ENCODE results near the gene PARP9.
"Not testable (repeated sequence)": the region's sequence is repeated elsewhere in the genome, so short reads cannot be mapped to it uniquely, and the experiment has no call there.

Gene PARP9

GRCh38 chr3:122577409-122578031 is 13.4 kb upstream of the PARP9 start, which contains the start of gene PARP15:
PARP15 (plus strand) TSS chr3:122577650; CDS start chr3:122577668, 18 bp downstream.
- TF ChIP-seq CTCF (IDR thresholded peaks at IDR 0.05) = no peak
- Histone ChIP-seq H3K4me3 (ENCODE audit: low read depth, low read length) (no peak within 1 kb of the TSS), H3K27me3 (ENCODE audit: control insufficient read depth, insufficient read depth, low read length) (no peaks in the 10 kb centered on the region), H3K79me2 (no peaks in the 10 kb centered on the region), H2AFZ (peak within 1 kb of the TSS; percentile 77), H3K27ac (no peak within 1 kb of the TSS), H3K9me3 (ENCODE audit: control insufficient read depth, low read length) (no peaks in the 10 kb centered on the region), H3K4me2 (ENCODE audit: low read length) (no peak within 1 kb of the TSS), H3K36me3 (ENCODE audit: control insufficient read depth, insufficient read depth, low read length) (peaks cover 3% of the 10 kb centered on the region), H3K9ac (no peak within 1 kb of the TSS), H3K4me1 (peaks cover 10% of the 10 kb centered on the region)

GRCh38 chr3:122576174-122576940 is 12.3 kb upstream of the PARP9 start:
- H3K4me1 ChIP-seq = peaks cover 10% of the 10 kb centered on the region
- H3K27ac ChIP-seq = no peak overlapping the region
- H3K4me3 ChIP-seq (ENCODE audit: low read depth, low read length) = no peak overlapping the region
- H3K9ac ChIP-seq = no peak overlapping the region
- H3K9me3 ChIP-seq (ENCODE audit: control insufficient read depth, low read length) = no peaks in the 10 kb centered on the region
- no peaks in the 10 kb centered on the region for H3K36me3 ChIP-seq (ENCODE audit: control insufficient read depth, insufficient read depth, low read length)
- H3K79me2 ChIP-seq = no peaks in the 10 kb centered on the region
- no peak for TF ChIP-seq CTCF (IDR thresholded peaks at IDR 0.05)
- H2AFZ ChIP-seq = no peak overlapping the region
- no peaks in the 10 kb centered on the region for H3K27me3 ChIP-seq (ENCODE audit: control insufficient read depth, insufficient read depth, low read length)
- H3K4me2 ChIP-seq (ENCODE audit: low read length) = no peak overlapping the region

- peaks cover 28% of the 10 kb centered on the region for H3K4me1 ChIP-seq
- H3K9ac ChIP-seq = no peak overlapping the region
- H3K9me3 ChIP-seq (ENCODE audit: control insufficient read depth, low read length) = no peaks in the 10 kb centered on the region
- no peaks in the 10 kb centered on the region for H3K79me2 ChIP-seq
- peak overlapping the region; percentile 56 for H2AFZ ChIP-seq
- peak overlapping the region; percentile 78 for H3K27ac ChIP-seq
- TF ChIP-seq CTCF (IDR thresholded peaks at IDR 0.05) = no peak
- H3K36me3 ChIP-seq (ENCODE audit: control insufficient read depth, insufficient read depth, low read length) = no peaks in the 10 kb centered on the region
- H3K4me2 ChIP-seq (ENCODE audit: low read length) = no peak overlapping the region
- H3K27me3 ChIP-seq (ENCODE audit: control insufficient read depth, insufficient read depth, low read length) = no peaks in the 10 kb centered on the region
- H3K4me3 ChIP-seq (ENCODE audit: low read depth, low read length) = no peak overlapping the region
Measured at GRCh38 chr3:122572940-122573412, 8.9 kb upstream of the PARP9 start.

- Histone ChIP-seq H3K4me3 (ENCODE audit: low read depth, low read length) (peak overlapping the region; percentile 4), H2AFZ (peak overlapping the region; percentile 28), H3K27me3 (ENCODE audit: control insufficient read depth, insufficient read depth, low read length) (no peaks in the 10 kb centered on the region), H3K79me2 (no peaks in the 10 kb centered on the region), H3K4me2 (ENCODE audit: low read length) (peak overlapping the region; percentile 59), H3K36me3 (ENCODE audit: control insufficient read depth, insufficient read depth, low read length) (no peaks in the 10 kb centered on the region), H3K9ac (no peak overlapping the region), H3K4me1 (peaks cover 28% of the 10 kb centered on the region), H3K9me3 (ENCODE audit: control insufficient read depth, low read length) (no peaks in the 10 kb centered on the region), H3K27ac (peak overlapping the region; percentile 88)
- TF ChIP-seq CTCF (IDR thresholded peaks at IDR 0.05) = no peak
Measured at GRCh38 chr3:122568755-122569154, 4.7 kb upstream of the PARP9 start.

GRCh38 chr3:122568131-122568530 is 4.0 kb upstream of the PARP9 start:
- not testable (repeated sequence) for H3K9me3 ChIP-seq (ENCODE audit: control insufficient read depth, low read length); H3K79me2 ChIP-seq; H3K9ac ChIP-seq; H3K36me3 ChIP-seq (ENCODE audit: control insufficient read depth, insufficient read depth, low read length); H3K27me3 ChIP-seq (ENCODE audit: control insufficient read depth, insufficient read depth, low read length)
- Histone ChIP-seq H3K4me3 (ENCODE audit: low read depth, low read length) (peak overlapping the region; percentile 4), H2AFZ (peak overlapping the region; percentile 28), H3K4me2 (ENCODE audit: low read length) (peak overlapping the region; percentile 59), H3K27ac (peak overlapping the region; percentile 88), H3K4me1 (peaks cover 27% of the 10 kb centered on the region)

All from parathyroid adenoma (tissue), 2 donors.